Measurements from ENCODE around the gene ESR1.
"Not testable (repeated sequence)": the region's sequence is repeated elsewhere in the genome, so short reads cannot be mapped to it uniquely, and the experiment has no call there.

The ESR1 gene

GRCh38 chr6:151998784-151999183 is 191.3 kb downstream of the ESR1 start:
- DNase-seq = no peak

- DNase-seq = no peak
These were observed 191.7 kb downstream of the ESR1 start for GRCh38 chr6:151999194-151999593.

- no peak for DNase-seq
These were observed 193.9 kb downstream of the ESR1 start for GRCh38 chr6:152001408-152001807.

GRCh38 chr6:152002306-152002705 is 194.8 kb downstream of the ESR1 start:
- DNase-seq = no peak

GRCh38 chr6:152004036-152004566 is 196.6 kb downstream of the ESR1 start:
- DNase-seq = no peak

GRCh38 chr6:152004896-152005295 is 197.4 kb downstream of the ESR1 start:
- no peak for DNase-seq

- no peak for DNase-seq
These were observed 201.3 kb downstream of the ESR1 start for GRCh38 chr6:152008779-152009178.

- no peak for DNase-seq
These were observed 204.7 kb downstream of the ESR1 start for GRCh38 chr6:152012227-152012626.

GRCh38 chr6:152018876-152019275 is 211.4 kb downstream of the ESR1 start:
- DNase-seq = no peak

- no peak for DNase-seq
These were observed 214.8 kb downstream of the ESR1 start for GRCh38 chr6:152022303-152022702.

GRCh38 chr6:152023613-152024012 is 216.1 kb downstream of the ESR1 start:
- DNase-seq = no peak

- DNase-seq = no peak
These were observed 218.8 kb downstream of the ESR1 start for GRCh38 chr6:152026291-152026690.

- not testable (repeated sequence) for DNase-seq
These were observed 219.3 kb downstream of the ESR1 start for GRCh38 chr6:152026744-152027143.

GRCh38 chr6:152033765-152034164 is 226.3 kb downstream of the ESR1 start:
- not testable (repeated sequence) for DNase-seq

- DNase-seq = no peak
These were observed 227.1 kb downstream of the ESR1 start for GRCh38 chr6:152034631-152035030.

- no peak for DNase-seq
These were observed 238.6 kb downstream of the ESR1 start for GRCh38 chr6:152046118-152046517.

GRCh38 chr6:152048921-152049320 is 241.4 kb downstream of the ESR1 start:
- DNase-seq = no peak

GRCh38 chr6:152049502-152049901 is 242.0 kb downstream of the ESR1 start:
- no peak for DNase-seq

- no peak for DNase-seq
These were observed 243.1 kb downstream of the ESR1 start for GRCh38 chr6:152050451-152051195.

- no peak for DNase-seq
These were observed 244.6 kb downstream of the ESR1 start for GRCh38 chr6:152052061-152052460.

GRCh38 chr6:152053332-152053731 is 245.8 kb downstream of the ESR1 start:
- DNase-seq = no peak

- DNase-seq = no peak
These were observed 247.0 kb downstream of the ESR1 start for GRCh38 chr6:152054441-152054840.

- no peak for DNase-seq
These were observed 248.0 kb downstream of the ESR1 start for GRCh38 chr6:152055517-152055916.

GRCh38 chr6:152057832-152058498 is 250.5 kb downstream of the ESR1 start:
- no peak for DNase-seq

Measured in activated CD4-positive, alpha-beta T cell treated with anti-CD3 and anti-CD28 coated beads, Interleukin-2, amount 50 U/mL, for 4 hours (primary cell).